ENCODE data around the gene KLF1. TPM values are rescaled to one million over a fixed set of nuclear protein-coding genes. Genes with fewer than 3 reads are reported as not detected.

Gene KLF1
- total RNA-seq, 1 experiment from 2014 or later, result 0.10 TPM

GRCh38 chr19:12838182-12838885 is 48.7 kb downstream of the KLF1 start, which contains the start of gene MAST1:
TSS of gene MAST1 (plus strand) at chr19:12838515. CDS start at chr19:12838573, 58 bp downstream.
- CTCF ChIA-PET, result no interaction called here
- DNase-seq (ENCODE audit: low read depth, low spot score), result no peak

GRCh38 chr19:12837225-12837624 is 49.8 kb downstream of the KLF1 start:
- ATAC-seq (no peak), DNase-seq (ENCODE audit: low read depth, low spot score) (no peak)
- peaks cover 4% of the 10 kb centered on the region for H3K4me1 ChIP-seq (ENCODE audit: control insufficient read depth, insufficient read depth, low read length)
- TF ChIP-seq REST (IDR thresholded peaks at IDR 0.05; ENCODE audit: insufficient read depth in 1 of 2, low read depth in 2 of 2, low read length in 1 of 2), result no peak
- no peak for TF ChIP-seq SIN3A (IDR thresholded peaks at IDR 0.05; ENCODE audit: borderline replicate concordance, insufficient read depth, low read depth, low read length)
- TF ChIP-seq CTCF (IDR thresholded peaks at IDR 0.05), result no peak
- no peak for TF ChIP-seq TCF7L2 (IDR thresholded peaks at IDR 0.05; ENCODE audit: low read depth, low read length)
- TF ChIP-seq POLR2AphosphoS5 (IDR thresholded peaks at IDR 0.05; ENCODE audit: low read depth, low read length), result no peak
- no peaks in the 10 kb centered on the region; the same call in 1 of the 2 replicates for H3K36me3 ChIP-seq (ENCODE audit: control insufficient read depth, insufficient read depth, low read length)
- H3K9me3 ChIP-seq (ENCODE audit: control insufficient read depth, insufficient read depth, low read depth, low read length), result no peaks in the 10 kb centered on the region
- in situ Hi-C loops (cut with HindIII; ENCODE audit: low pct_unique_long_range_greater_than_20kb, low sequenced_read_pairs), result no loop called here
- H3K4me3 ChIP-seq (ENCODE audit: low read depth in 2 of 2, low read length in 2 of 2), result no peak overlapping the region
- ChIA-PET POLR2A (interaction anchor here (0.6 kb wide), 2 partner anchors 91 to 441 kb away, joined by 4 to 5 read pairs; no protein-coding TSS in a partner anchor), CTCF (no interaction called here)
- H3K27me3 ChIP-seq (ENCODE audit: control insufficient read depth, insufficient read depth, low read length), result no peaks in the 10 kb centered on the region; the same call in 1 of the 2 replicates
- no peak overlapping the region for H3K27ac ChIP-seq (ENCODE audit: low read length)
- BruUV-seq (replicated peaks), result no TSS peak
- intact Hi-C loops (cut with micrococcal nuclease; ENCODE audit: unreplicated experiment), result no loop called here

More at GRCh38 chr19:12838182-12838885, 48.7 kb downstream of the KLF1 start, which contains the start of gene MAST1:
- TF ChIP-seq POLR2AphosphoS5 (IDR thresholded peaks at IDR 0.05; ENCODE audit: low read depth, low read length) (no peak), CTCF (IDR thresholded peaks at IDR 0.05) (peak; percentile 94)
- peak; percentile 78 for ATAC-seq
- intact Hi-C loops (cut with micrococcal nuclease; ENCODE audit: unreplicated experiment) (no loop called here), in situ Hi-C loops (cut with HindIII; ENCODE audit: low pct_unique_long_range_greater_than_20kb, low sequenced_read_pairs) (no loop called here)
- no TSS peak for BruUV-seq (replicated peaks)
- POLR2A ChIA-PET, result no interaction called here
- Histone ChIP-seq H3K9me3 (ENCODE audit: control insufficient read depth, insufficient read depth, low read depth, low read length) (no peaks in the 10 kb centered on the region), H3K36me3 (ENCODE audit: control insufficient read depth, insufficient read depth, low read length) (no peaks in the 10 kb centered on the region; the same call in 1 of the 2 replicates), H3K4me3 (ENCODE audit: low read depth in 2 of 2, low read length in 2 of 2) (peak within 1 kb of the TSS; percentile 47 to 50), H3K27ac (ENCODE audit: low read length) (0 out of 2 replicates have a peak within 1 kb of the TSS, but pooled peaks have one; percentile 51), H3K4me1 (ENCODE audit: control insufficient read depth, insufficient read depth, low read length) (peaks cover 4% of the 10 kb centered on the region), H3K27me3 (ENCODE audit: control insufficient read depth, insufficient read depth, low read length) (no peaks in the 10 kb centered on the region; the same call in 1 of the 2 replicates)

Data from Panc1 (cell line).